BJ (cell line): ENCODE data around the gene TMCC3. TPM values are rescaled to one million over a fixed set of nuclear protein-coding genes. Genes with fewer than 3 reads are reported as not detected.
"Not testable (repeated sequence)": the region's sequence is repeated elsewhere in the genome, so short reads cannot be mapped to it uniquely, and the experiment has no call there.

Experiments
- CTCF ChIA-PET: fragments of 350-600 bp; formaldehyde crosslinking; extraction: SDS; loops from one replicate; lab custom pipeline; 2021; ENCODE audit warnings: antibody characterized with exemption, inconsistent platforms; lab: Yijun Ruan, JAX
- POLR2A ChIA-PET: fragments of 300-600 bp; sonication (Branson Sonifier 250); formaldehyde crosslinking; extraction: SDS; loops from one replicate; lab custom pipeline; 2021; ENCODE audit warnings: antibody characterized with exemption; lab: Charles Lee
- DNase-seq: peaks from one replicate; pipeline ENCODE4 v3.0.0-alpha.2; 2011; ENCODE audit warnings: low read depth
- H3K27me3 ChIP-seq: 2 replicates; pipeline ENCODE4 v1.6.0; 2011; ENCODE audit warnings: low read length; ENCODE audit not compliant: control insufficient read depth, insufficient read depth
- H3K36me3 ChIP-seq: 2 replicates; pipeline ENCODE4 v1.5.1; 2011; ENCODE audit warnings: low read length; ENCODE audit not compliant: control insufficient read depth, insufficient read depth
- H3K4me3 ChIP-seq: 2 replicates; pipeline ENCODE4 v1.5.1; 2011; ENCODE audit warnings: low read depth, mild to moderate bottlenecking, control low read depth, low read length
- polyA plus RNA-seq: library from polyadenylated mRNA; depleted of rRNA; stranded (reverse); fragments of >200 nt; gene quantifications from 2 replicates; pipeline ENCODE4 v1.2.3, GENCODE V29; 2011
- TF ChIP-seq, protein P1 (sequence below): IDR thresholded peaks from 2 replicates; pipeline ENCODE4 v1.5.1; 2011; ENCODE audit warnings: low read depth, mild to moderate bottlenecking, control low read depth, inconsistent platforms, low read length, moderate library complexity; ENCODE audit not compliant: insufficient read depth

Gene TMCC3
- polyA plus RNA-seq, 1 experiment: not detected

DNA sequence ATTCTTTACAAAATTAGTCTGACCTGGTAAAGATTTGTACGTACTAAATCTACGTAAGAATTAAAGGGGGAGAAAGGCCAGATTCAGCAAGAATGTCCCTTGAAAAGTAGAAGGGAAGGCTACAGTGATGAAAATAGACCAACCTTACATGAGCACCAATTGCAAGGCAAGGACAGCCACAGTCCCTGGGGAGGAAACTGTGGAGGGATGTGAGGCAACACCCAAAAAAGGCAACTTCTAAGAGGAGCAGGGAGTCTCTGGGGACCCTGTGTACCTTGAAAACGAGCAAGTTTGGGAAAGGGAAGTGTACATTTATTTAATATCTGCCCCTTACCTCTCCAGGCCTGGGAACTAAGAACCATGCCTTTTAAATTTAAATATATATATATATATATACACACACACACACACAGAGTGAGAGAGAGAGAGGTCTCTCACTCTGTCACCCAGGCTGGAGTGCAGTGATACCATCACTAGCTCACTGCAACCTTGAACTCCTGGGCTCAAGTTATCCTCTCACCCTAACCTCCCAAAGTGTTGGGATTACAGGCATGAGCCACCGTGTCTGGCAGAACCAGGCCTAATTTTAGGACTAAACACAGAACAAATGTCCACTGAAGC lies 56.4 kb downstream of the TMCC3 start:
- Histone ChIP-seq H3K27me3 (no peaks in the 10 kb centered on the region; the same call in 1 of the 2 replicates), H3K4me3 (no peak overlapping the region), H3K36me3 (no peaks in the 10 kb centered on the region)
- ChIA-PET POLR2A (no interaction called here), CTCF (no interaction called here)
- DNase-seq: no peak
- TF ChIP-seq, protein P1, sequence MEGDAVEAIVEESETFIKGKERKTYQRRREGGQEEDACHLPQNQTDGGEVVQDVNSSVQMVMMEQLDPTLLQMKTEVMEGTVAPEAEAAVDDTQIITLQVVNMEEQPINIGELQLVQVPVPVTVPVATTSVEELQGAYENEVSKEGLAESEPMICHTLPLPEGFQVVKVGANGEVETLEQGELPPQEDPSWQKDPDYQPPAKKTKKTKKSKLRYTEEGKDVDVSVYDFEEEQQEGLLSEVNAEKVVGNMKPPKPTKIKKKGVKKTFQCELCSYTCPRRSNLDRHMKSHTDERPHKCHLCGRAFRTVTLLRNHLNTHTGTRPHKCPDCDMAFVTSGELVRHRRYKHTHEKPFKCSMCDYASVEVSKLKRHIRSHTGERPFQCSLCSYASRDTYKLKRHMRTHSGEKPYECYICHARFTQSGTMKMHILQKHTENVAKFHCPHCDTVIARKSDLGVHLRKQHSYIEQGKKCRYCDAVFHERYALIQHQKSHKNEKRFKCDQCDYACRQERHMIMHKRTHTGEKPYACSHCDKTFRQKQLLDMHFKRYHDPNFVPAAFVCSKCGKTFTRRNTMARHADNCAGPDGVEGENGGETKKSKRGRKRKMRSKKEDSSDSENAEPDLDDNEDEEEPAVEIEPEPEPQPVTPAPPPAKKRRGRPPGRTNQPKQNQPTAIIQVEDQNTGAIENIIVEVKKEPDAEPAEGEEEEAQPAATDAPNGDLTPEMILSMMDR: no peak

DNA sequence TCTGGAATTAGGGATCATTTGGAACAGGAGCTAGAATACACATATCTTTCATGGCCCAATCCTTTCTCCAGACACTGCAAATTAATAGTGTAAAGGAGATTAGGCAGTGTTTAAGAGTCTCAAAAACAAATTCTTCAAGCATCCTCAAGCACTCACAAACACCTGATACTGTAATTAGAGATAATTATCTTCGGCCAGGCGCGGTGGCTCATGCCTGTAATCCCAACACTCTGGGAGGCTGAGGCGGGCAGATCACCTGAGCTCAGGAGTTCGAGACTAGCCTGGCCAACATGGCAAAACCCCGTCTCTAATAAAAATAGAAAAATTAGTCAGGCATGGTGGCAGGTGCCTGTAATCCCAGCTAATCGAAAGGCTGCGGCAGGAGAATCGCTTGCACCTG lies 57.6 kb downstream of the TMCC3 start:
- H3K36me3 ChIP-seq, H3K4me3 ChIP-seq, CTCF ChIA-PET, H3K27me3 ChIP-seq, POLR2A ChIA-PET, DNase-seq: not testable (repeated sequence)

DNA sequence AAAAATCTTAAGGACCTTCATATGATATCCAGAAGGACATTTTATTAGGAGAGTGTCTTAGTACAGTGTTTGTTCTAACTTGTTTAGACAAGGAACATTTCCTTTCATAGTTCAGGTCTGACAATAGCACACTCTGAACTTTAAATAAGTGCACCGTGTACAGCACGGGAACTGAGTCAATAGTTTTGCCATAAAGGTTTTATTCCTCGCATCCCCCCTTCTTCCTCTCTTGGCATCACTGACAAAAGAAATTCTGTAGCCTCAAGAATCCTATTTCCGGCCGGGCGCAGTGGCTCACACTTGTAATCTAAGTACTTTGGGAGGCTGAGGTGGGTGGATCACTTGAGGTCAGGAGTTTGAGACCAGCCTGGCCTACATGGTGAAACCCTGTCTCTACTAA lies 58.3 kb downstream of the TMCC3 start:
- no peak for DNase-seq
- Histone ChIP-seq H3K27me3 (no peaks in the 10 kb centered on the region; the same call in 1 of the 2 replicates), H3K36me3 (no peaks in the 10 kb centered on the region), H3K4me3 (no peak overlapping the region)
- POLR2A ChIA-PET: no interaction called here
- CTCF ChIA-PET: no interaction called here
- TF ChIP-seq, protein P1: no peak

DNA sequence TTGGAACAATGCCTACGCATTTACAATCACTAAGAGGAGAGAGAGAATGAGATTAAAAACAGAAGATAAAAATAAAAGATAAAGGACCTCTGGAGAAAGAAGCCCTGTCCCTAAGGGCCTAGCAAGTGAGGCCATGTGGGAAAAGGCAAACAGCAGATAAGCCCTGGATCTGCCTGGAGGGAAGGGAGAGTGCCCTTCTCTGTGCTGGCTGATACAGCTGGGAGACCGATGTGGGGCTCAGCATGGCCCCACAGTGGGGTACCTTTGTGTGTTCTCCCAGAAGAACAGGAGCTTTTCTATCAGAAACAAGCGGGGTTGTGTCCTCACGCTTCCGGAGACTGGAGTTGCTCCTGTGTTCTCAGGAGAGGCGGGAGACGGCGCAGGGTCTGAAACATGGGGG lies 59.9 kb downstream of the TMCC3 start:
- Histone ChIP-seq H3K36me3 (no peaks in the 10 kb centered on the region), H3K27me3 (no peaks in the 10 kb centered on the region; the same call in 1 of the 2 replicates), H3K4me3 (no peak overlapping the region)
- POLR2A ChIA-PET: no interaction called here
- TF ChIP-seq, protein P1: no peak
- CTCF ChIA-PET: no interaction called here
- no peak for DNase-seq

DNA sequence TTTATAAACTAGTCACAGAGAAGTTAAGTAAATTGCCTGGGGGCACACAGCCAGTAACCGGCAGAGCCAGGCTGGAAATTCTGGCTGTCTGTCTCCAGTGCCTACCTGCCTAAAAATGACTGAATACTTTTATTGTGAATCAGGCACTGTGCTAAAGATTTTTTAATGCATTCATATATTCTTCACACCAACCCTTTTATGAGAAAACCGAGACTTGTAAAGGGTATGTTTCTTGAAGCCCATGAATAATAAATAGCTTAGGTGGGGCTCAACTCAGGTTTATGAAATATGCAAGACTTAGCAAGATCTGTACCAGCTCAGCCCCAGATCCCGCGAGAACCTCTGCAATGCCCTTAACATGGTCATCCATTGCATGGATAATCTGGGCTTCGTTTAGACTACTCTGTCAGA lies 60.8 kb downstream of the TMCC3 start:
- POLR2A ChIA-PET: no interaction called here
- H3K36me3 ChIP-seq: no peaks in the 10 kb centered on the region
- H3K27me3 ChIP-seq: no peaks in the 10 kb centered on the region; the same call in 1 of the 2 replicates
- CTCF ChIA-PET: no interaction called here
- DNase-seq: no peak
- no peak overlapping the region for H3K4me3 ChIP-seq
- TF ChIP-seq, protein P1: no peak

DNA sequence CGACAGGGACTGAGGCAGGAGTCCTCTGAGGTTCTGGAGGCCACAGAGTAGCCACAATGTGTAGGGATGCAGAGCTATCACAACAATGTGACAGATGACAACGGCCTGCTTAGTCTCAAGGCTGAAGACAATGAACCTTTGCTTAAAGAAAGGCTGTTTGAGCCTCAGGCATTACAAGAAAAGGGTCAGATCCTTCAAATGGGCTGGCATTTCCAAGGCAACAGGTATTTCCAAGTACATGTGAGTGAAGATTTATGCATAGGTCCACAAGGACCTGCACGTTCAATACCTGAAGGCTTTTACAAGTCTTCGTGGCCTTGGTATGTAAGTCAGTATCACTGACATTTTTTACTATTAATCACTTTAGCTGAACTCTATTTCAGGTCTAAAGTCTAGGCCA lies 62.0 kb downstream of the TMCC3 start:
- ChIA-PET CTCF (interaction anchor here (0.6 to 0.7 kb wide), 2 partner anchors 245 to 431 kb away, joined by 3 to 7 read pairs; no protein-coding TSS in a partner anchor), POLR2A (interaction anchor here (0.7 kb wide), 1 partner anchor 926 kb away, joined by 3 read pairs; no protein-coding TSS in a partner anchor)
- H3K4me3 ChIP-seq: no peak overlapping the region
- no peak for DNase-seq
- H3K27me3 ChIP-seq: no peaks in the 10 kb centered on the region
- H3K36me3 ChIP-seq: no peaks in the 10 kb centered on the region
- TF ChIP-seq, protein P1: no peak
